Measurements from ENCODE around the gene NR4A2.
A peak's percentile ranks its signal among the peaks of the same experiment; 100 is the strongest.

Gene NR4A2

GRCh38 chr2:156334496-156335478, 2.3 kb upstream of the NR4A2 start:
- TF ChIP-seq YY1 (IDR thresholded peaks at IDR 0.05; ENCODE audit: low read depth): no peak
- peak; percentile 20; the same call in 1 of the 2 replicates for TF ChIP-seq RAD21 (IDR thresholded peaks at IDR 0.05; ENCODE audit: low read depth)
- TF ChIP-seq, protein P1, sequence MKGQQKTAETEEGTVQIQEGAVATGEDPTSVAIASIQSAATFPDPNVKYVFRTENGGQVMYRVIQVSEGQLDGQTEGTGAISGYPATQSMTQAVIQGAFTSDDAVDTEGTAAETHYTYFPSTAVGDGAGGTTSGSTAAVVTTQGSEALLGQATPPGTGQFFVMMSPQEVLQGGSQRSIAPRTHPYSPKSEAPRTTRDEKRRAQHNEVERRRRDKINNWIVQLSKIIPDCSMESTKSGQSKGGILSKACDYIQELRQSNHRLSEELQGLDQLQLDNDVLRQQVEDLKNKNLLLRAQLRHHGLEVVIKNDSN (IDR thresholded peaks at IDR 0.05): no peak
- peak; percentile 63; the same call in 1 of the 2 replicates for TF ChIP-seq CREB1 (IDR thresholded peaks at IDR 0.05; ENCODE audit: low read depth)
- TF ChIP-seq CEBPB (IDR thresholded peaks at IDR 0.05): no peak
- no peak for TF ChIP-seq TAF1 (IDR thresholded peaks at IDR 0.05; ENCODE audit: low read depth)
- no peak for TF ChIP-seq NFIC (IDR thresholded peaks at IDR 0.05)
- peak; percentile 16; the same call in 1 of the 2 replicates for TF ChIP-seq ZBTB7A (IDR thresholded peaks at IDR 0.05; ENCODE audit: low read depth)
- TF ChIP-seq TEAD4 (IDR thresholded peaks at IDR 0.05): no peak; the same call in 1 of the 2 replicates
- no peak for TF ChIP-seq REST (IDR thresholded peaks at IDR 0.05; ENCODE audit: low read depth)
- peak; percentile 12; the same call in 1 of the 2 replicates for TF ChIP-seq EP300 (IDR thresholded peaks at IDR 0.05; ENCODE audit: borderline replicate concordance)
- no peak for TF ChIP-seq FOXM1 (IDR thresholded peaks at IDR 0.05; ENCODE audit: borderline replicate concordance, low read depth)
- 0 out of 2 replicates have a peak, but pooled peaks have one; percentile 37 for TF ChIP-seq TCF12 (IDR thresholded peaks at IDR 0.05; ENCODE audit: low read depth)
- peak; percentile 51; the same call in 1 of the 2 replicates for TF ChIP-seq MAX (IDR thresholded peaks at IDR 0.05)
- TF ChIP-seq EGR1 (IDR thresholded peaks at IDR 0.05): no peak

DNA sequence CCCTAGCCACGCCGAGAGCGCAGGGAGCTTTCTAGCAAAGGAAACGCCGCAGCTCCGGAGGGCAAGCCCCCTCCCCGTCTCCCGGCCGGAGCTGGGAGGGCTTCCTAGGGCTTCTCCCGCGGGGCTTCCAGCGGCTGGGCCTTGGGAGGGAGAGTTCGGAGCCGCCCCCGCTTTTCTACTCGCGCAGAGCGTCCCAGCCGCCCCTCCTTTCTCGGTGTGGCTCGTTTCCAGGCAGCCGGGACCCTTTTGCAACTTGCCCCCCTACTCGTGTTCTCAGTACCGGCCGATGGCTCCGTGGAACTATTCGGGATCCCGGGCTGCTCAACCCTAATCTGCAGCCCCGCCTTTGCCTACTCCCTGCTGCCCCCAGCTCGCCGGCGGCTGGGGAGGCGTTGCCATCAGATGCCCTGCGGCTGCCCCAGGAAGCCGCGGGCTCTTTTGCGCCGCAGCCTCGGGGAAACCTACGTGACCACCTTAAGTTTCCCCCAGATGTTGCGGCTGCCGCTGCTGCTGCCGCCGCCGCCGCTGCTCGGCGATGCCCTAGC, 1.5 kb upstream of the NR4A2 start:
- TF ChIP-seq TCF12 (IDR thresholded peaks at IDR 0.05; ENCODE audit: low read depth) (no peak), TEAD4 (IDR thresholded peaks at IDR 0.05) (no peak), ZBTB7A (IDR thresholded peaks at IDR 0.05; ENCODE audit: low read depth) (peak; percentile 67; the same call in 1 of the 2 replicates), CREB1 (IDR thresholded peaks at IDR 0.05; ENCODE audit: low read depth) (no peak), RAD21 (IDR thresholded peaks at IDR 0.05; ENCODE audit: low read depth) (no peak), NFIC (IDR thresholded peaks at IDR 0.05) (peak; percentile 17; the same call in 1 of the 2 replicates), CEBPB (IDR thresholded peaks at IDR 0.05) (no peak), TAF1 (IDR thresholded peaks at IDR 0.05; ENCODE audit: low read depth) (0 out of 2 replicates have a peak, but pooled peaks have one; percentile 32), EGR1 (IDR thresholded peaks at IDR 0.05) (peak; percentile 68; the same call in 1 of the 2 replicates)

GRCh38 chr2:156333274-156333950, 891 bp upstream of the NR4A2 start:
- TF ChIP-seq ZBTB7A (IDR thresholded peaks at IDR 0.05; ENCODE audit: low read depth) (peak; percentile 28; the same call in 1 of the 2 replicates), NFIC (IDR thresholded peaks at IDR 0.05) (no peak)

DNA sequence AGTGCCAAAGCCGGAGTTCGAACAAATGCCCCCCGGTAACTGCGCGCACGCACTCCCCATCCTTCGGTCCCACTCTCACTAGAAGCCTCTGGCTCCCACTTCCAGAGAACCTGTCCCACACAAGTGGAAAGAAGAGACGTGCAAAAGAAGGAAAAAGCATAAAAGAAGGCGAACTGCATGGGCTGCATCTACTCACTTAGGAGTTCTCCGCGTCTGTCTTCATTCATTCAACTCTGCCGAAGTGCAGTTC, 312 bp downstream of the NR4A2 start:
- no peak for TF ChIP-seq TAF1 (IDR thresholded peaks at IDR 0.05; ENCODE audit: low read depth)
- no peak for TF ChIP-seq CEBPB (IDR thresholded peaks at IDR 0.05)
- no peak for TF ChIP-seq MAX (IDR thresholded peaks at IDR 0.05)
- no peak for TF ChIP-seq ZBTB7A (IDR thresholded peaks at IDR 0.05; ENCODE audit: low read depth)
- no peak for TF ChIP-seq REST (IDR thresholded peaks at IDR 0.05; ENCODE audit: low read depth)
- TF ChIP-seq TCF12 (IDR thresholded peaks at IDR 0.05; ENCODE audit: low read depth): no peak
- TF ChIP-seq EGR1 (IDR thresholded peaks at IDR 0.05): no peak
- no peak for TF ChIP-seq FOXM1 (IDR thresholded peaks at IDR 0.05; ENCODE audit: borderline replicate concordance, low read depth)
- TF ChIP-seq CREB1 (IDR thresholded peaks at IDR 0.05; ENCODE audit: low read depth): no peak
- TF ChIP-seq TEAD4 (IDR thresholded peaks at IDR 0.05): no peak
- TF ChIP-seq, protein P1 (IDR thresholded peaks at IDR 0.05): no peak
- TF ChIP-seq EP300 (IDR thresholded peaks at IDR 0.05; ENCODE audit: borderline replicate concordance): no peak
- no peak for TF ChIP-seq NFIC (IDR thresholded peaks at IDR 0.05)

Data from Ishikawa (cell line).